Activated T-cell treated with anti-CD3 and anti-CD28 coated beads, Interleukin-2, amount 50 U/mL, for 24 hours (primary cell): ENCODE results near the gene KHDC4.
"Not testable (repeated sequence)": the region's sequence is repeated elsewhere in the genome, so short reads cannot be mapped to it uniquely, and the experiment has no call there.

Source experiments
- DNase-seq: peaks from one replicate; pipeline ENCODE4 v3.0.0-alpha.2; 2020
- H3K27ac Mint-ChIP-seq: 2 replicates; pipeline ENCODE4 v1.8.0; 2020; ENCODE audit warnings: mild to moderate bottlenecking, mixed read lengths
- H3K27me3 Mint-ChIP-seq: 2 replicates; pipeline ENCODE4 v1.8.0; 2020; ENCODE audit warnings: mixed read lengths
- H3K36me3 Mint-ChIP-seq: 2 replicates; pipeline ENCODE4 v1.8.0; 2020; ENCODE audit warnings: low read depth, mixed read lengths
- H3K4me1 Mint-ChIP-seq: 2 replicates; pipeline ENCODE4 v1.8.0; 2020; ENCODE audit warnings: low read depth, mixed read lengths
- H3K4me3 Mint-ChIP-seq: 2 replicates; pipeline ENCODE4 v1.8.0; 2020; ENCODE audit warnings: mild to moderate bottlenecking, moderate library complexity, mixed read lengths
- H3K9me3 Mint-ChIP-seq: 2 replicates; pipeline ENCODE4 v1.8.0; 2020; ENCODE audit warnings: mixed read lengths

Gene KHDC4

GRCh38 chr1:155912056-155912536 is 22.1 kb downstream of the KHDC4 start:
- DNase-seq: no peak
- peaks cover 98% of the 10 kb centered on the region for H3K36me3 Mint-ChIP-seq
- peak overlapping the region; percentile 94 for H3K4me3 Mint-ChIP-seq
- peak overlapping the region; percentile 98 for H3K27ac Mint-ChIP-seq
- no peaks in the 10 kb centered on the region for H3K27me3 Mint-ChIP-seq
- no peaks in the 10 kb centered on the region for H3K9me3 Mint-ChIP-seq
- peaks cover 27% of the 10 kb centered on the region for H3K4me1 Mint-ChIP-seq

GRCh38 chr1:155911156-155912055 is 22.8 kb downstream of the KHDC4 start, which contains the start of gene RIT1:
Gene RIT1, minus strand, starts transcription at chr1:155911349. Its CDS starts 588 bp downstream, at chr1:155910761.
- Mint-ChIP-seq H3K27ac (peak within 1 kb of the TSS; percentile 98), H3K4me1 (peaks cover 27% of the 10 kb centered on the region), H3K4me3 (peak within 1 kb of the TSS; percentile 94), H3K36me3 (peaks cover 97% of the 10 kb centered on the region), H3K9me3 (no peaks in the 10 kb centered on the region), H3K27me3 (no peaks in the 10 kb centered on the region)
- peak; percentile 87 for DNase-seq

- H3K4me1 Mint-ChIP-seq: peaks cover 29% of the 10 kb centered on the region
- DNase-seq: peak; percentile 45
- H3K27ac Mint-ChIP-seq: peak overlapping the region; percentile 98
- peak overlapping the region; percentile 94 for H3K4me3 Mint-ChIP-seq
- H3K9me3 Mint-ChIP-seq: no peaks in the 10 kb centered on the region
- no peaks in the 10 kb centered on the region for H3K27me3 Mint-ChIP-seq
- peaks cover 94% of the 10 kb centered on the region for H3K36me3 Mint-ChIP-seq
These were observed 23.5 kb downstream of the KHDC4 start for GRCh38 chr1:155910621-155911121.

GRCh38 chr1:155909894-155910293 is 24.3 kb downstream of the KHDC4 start:
- Mint-ChIP-seq H3K4me1 (peaks cover 29% of the 10 kb centered on the region), H3K27me3 (no peaks in the 10 kb centered on the region), H3K27ac (peak overlapping the region; percentile 98), H3K4me3 (peak overlapping the region; percentile 94), H3K36me3 (peaks cover 90% of the 10 kb centered on the region), H3K9me3 (no peaks in the 10 kb centered on the region)
- no peak for DNase-seq

GRCh38 chr1:155904261-155904660 is 30.0 kb downstream of the KHDC4 start:
- Mint-ChIP-seq H3K27me3 (no peaks in the 10 kb centered on the region), H3K36me3 (peaks cover 82% of the 10 kb centered on the region), H3K9me3 (no peaks in the 10 kb centered on the region), H3K4me1 (peaks cover 4% of the 10 kb centered on the region), H3K4me3 (no peak overlapping the region), H3K27ac (peak overlapping the region; percentile 71)
- no peak for DNase-seq

GRCh38 chr1:155900161-155900560 is 34.1 kb downstream of the KHDC4 start:
- DNase-seq: no peak
- Mint-ChIP-seq H3K27me3 (no peaks in the 10 kb centered on the region), H3K4me3 (no peak overlapping the region), H3K4me1 (peaks cover 3% of the 10 kb centered on the region), H3K9me3 (no peaks in the 10 kb centered on the region), H3K36me3 (peaks cover 80% of the 10 kb centered on the region), H3K27ac (peak overlapping the region; percentile 6)

- peaks cover 76% of the 10 kb centered on the region for H3K36me3 Mint-ChIP-seq
- no peak overlapping the region for H3K27ac Mint-ChIP-seq
- no peaks in the 10 kb centered on the region for H3K9me3 Mint-ChIP-seq
- no peak overlapping the region for H3K4me3 Mint-ChIP-seq
- peaks cover 3% of the 10 kb centered on the region for H3K4me1 Mint-ChIP-seq
- no peaks in the 10 kb centered on the region for H3K27me3 Mint-ChIP-seq
- DNase-seq: no peak
These were observed 34.5 kb downstream of the KHDC4 start for GRCh38 chr1:155899683-155900082.

- H3K4me1 Mint-ChIP-seq: peaks cover 5% of the 10 kb centered on the region
- H3K27me3 Mint-ChIP-seq: no peaks in the 10 kb centered on the region
- no peak overlapping the region for H3K4me3 Mint-ChIP-seq
- DNase-seq: no peak
- peaks cover 69% of the 10 kb centered on the region for H3K36me3 Mint-ChIP-seq
- H3K27ac Mint-ChIP-seq: no peak overlapping the region
- H3K9me3 Mint-ChIP-seq: no peaks in the 10 kb centered on the region
These were observed 35.3 kb downstream of the KHDC4 start for GRCh38 chr1:155898888-155899287.

GRCh38 chr1:155897746-155898145 is 36.5 kb downstream of the KHDC4 start:
- Mint-ChIP-seq H3K4me1 (peaks cover 17% of the 10 kb centered on the region), H3K36me3 (peaks cover 58% of the 10 kb centered on the region), H3K27ac (peak overlapping the region; percentile 56), H3K27me3 (no peaks in the 10 kb centered on the region), H3K9me3 (no peaks in the 10 kb centered on the region), H3K4me3 (no peak overlapping the region)
- DNase-seq: no peak

GRCh38 chr1:155896476-155896875 is 37.7 kb downstream of the KHDC4 start:
- H3K4me3 Mint-ChIP-seq, DNase-seq, H3K27me3 Mint-ChIP-seq, H3K9me3 Mint-ChIP-seq: not testable (repeated sequence)
- H3K4me1 Mint-ChIP-seq: peaks cover 18% of the 10 kb centered on the region
- peaks cover 52% of the 10 kb centered on the region for H3K36me3 Mint-ChIP-seq
- H3K27ac Mint-ChIP-seq: peak overlapping the region; percentile 14

GRCh38 chr1:155895617-155896016 is 38.6 kb downstream of the KHDC4 start:
- not testable (repeated sequence) for H3K9me3 Mint-ChIP-seq, H3K4me3 Mint-ChIP-seq, H3K27ac Mint-ChIP-seq, DNase-seq, H3K27me3 Mint-ChIP-seq
- peaks cover 44% of the 10 kb centered on the region for H3K36me3 Mint-ChIP-seq
- H3K4me1 Mint-ChIP-seq: peaks cover 18% of the 10 kb centered on the region

- H3K27ac Mint-ChIP-seq: peak overlapping the region; percentile 76
- no peak overlapping the region for H3K4me3 Mint-ChIP-seq
- H3K36me3 Mint-ChIP-seq: peaks cover 24% of the 10 kb centered on the region
- no peaks in the 10 kb centered on the region for H3K27me3 Mint-ChIP-seq
- DNase-seq: no peak
- no peaks in the 10 kb centered on the region for H3K9me3 Mint-ChIP-seq
- H3K4me1 Mint-ChIP-seq: peaks cover 18% of the 10 kb centered on the region
These were observed 40.6 kb downstream of the KHDC4 start for GRCh38 chr1:155893389-155894142.

GRCh38 chr1:155892796-155893195 is 41.4 kb downstream of the KHDC4 start:
- no peak for DNase-seq
- H3K9me3 Mint-ChIP-seq: no peaks in the 10 kb centered on the region
- H3K4me1 Mint-ChIP-seq: peaks cover 16% of the 10 kb centered on the region
- no peak overlapping the region for H3K4me3 Mint-ChIP-seq
- H3K36me3 Mint-ChIP-seq: peaks cover 18% of the 10 kb centered on the region
- H3K27ac Mint-ChIP-seq: peak overlapping the region; percentile 76
- no peaks in the 10 kb centered on the region for H3K27me3 Mint-ChIP-seq

- H3K4me1 Mint-ChIP-seq: peaks cover 15% of the 10 kb centered on the region
- peaks cover under 1% of the 10 kb centered on the region for H3K36me3 Mint-ChIP-seq
- DNase-seq: no peak
- no peaks in the 10 kb centered on the region for H3K27me3 Mint-ChIP-seq
- H3K4me3 Mint-ChIP-seq: no peak overlapping the region
- no peak overlapping the region for H3K27ac Mint-ChIP-seq
- H3K9me3 Mint-ChIP-seq: no peaks in the 10 kb centered on the region
These were observed 44.0 kb downstream of the KHDC4 start for GRCh38 chr1:155890251-155890650.
